ENCODE results near the gene KDSR. TPM values are rescaled to one million over a fixed set of nuclear protein-coding genes. Genes with fewer than 3 reads are reported as not detected.

Gene KDSR
- total and polyA plus RNA-seq, 2 donors (not counting 1 experiment from before 2014, with no cell fraction given): 43.3 to 54.1 TPM

GRCh38 chr18:63284827-63285733 is 81.9 kb downstream of the KDSR start:
- no peak for DNase-seq (ENCODE audit: low read depth in 2 of 2)
- no peak overlapping the region for H3K4me2 ChIP-seq (ENCODE audit: extremely low read depth, insufficient read depth, low read length)

DNA sequence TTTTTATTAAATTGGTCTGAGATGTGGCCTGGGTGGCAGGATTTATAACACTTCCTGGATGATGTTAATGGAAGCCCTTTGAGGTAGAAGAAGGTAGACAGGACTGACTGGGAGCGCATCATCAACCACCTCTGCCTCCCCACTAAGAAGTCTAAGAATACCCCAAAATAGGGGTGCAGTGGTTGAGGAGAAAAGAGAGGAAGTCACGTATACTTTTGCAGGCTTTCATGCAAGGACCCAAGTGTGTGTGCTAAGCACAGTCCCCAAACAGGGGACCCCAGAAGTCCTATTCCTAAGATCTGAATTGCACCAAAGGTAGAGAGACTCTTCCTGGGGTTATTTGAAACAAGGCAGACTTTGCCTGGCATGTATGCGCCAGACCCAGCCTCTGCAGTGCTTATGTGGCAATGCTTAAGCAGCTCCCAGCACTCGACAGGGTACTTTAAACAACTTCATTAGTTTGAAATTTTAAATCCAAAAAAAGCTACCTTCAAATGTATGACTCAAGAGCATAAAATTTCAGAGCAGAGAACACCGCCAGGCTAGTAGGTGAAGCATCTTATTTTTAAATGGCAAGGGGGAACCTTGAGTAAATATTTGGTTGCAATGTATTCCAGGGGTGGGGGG is 82.7 kb downstream of the KDSR start:
- no peaks in the 10 kb centered on the region for H3K27me3 ChIP-seq (ENCODE audit: control insufficient read depth, insufficient read depth, low read length)
- no peaks in the 10 kb centered on the region for H3K4me1 ChIP-seq (ENCODE audit: control insufficient read depth, extremely low read depth, insufficient read depth, low read length)
- H3K4me2 ChIP-seq (ENCODE audit: extremely low read depth, insufficient read depth, low read length): no peak overlapping the region
- DNase-seq (ENCODE audit: low read depth in 2 of 2): no peak
- no peaks in the 10 kb centered on the region for H3K36me3 ChIP-seq (ENCODE audit: control insufficient read depth, insufficient read depth, low read length)
- no peaks in the 10 kb centered on the region for H3K9me3 ChIP-seq (ENCODE audit: control insufficient read depth, insufficient read depth, low read depth, low read length)
- H3K27ac ChIP-seq (ENCODE audit: insufficient read depth, low read length): no peak overlapping the region
- H4K20me1 ChIP-seq (ENCODE audit: control insufficient read depth, extremely low read depth, insufficient read depth, low read length): no peaks in the 10 kb centered on the region
- no peak overlapping the region for H3K4me3 ChIP-seq (replicated peaks in 1 of 4; ENCODE audit: control extremely low read depth in 1 of 4, insufficient read depth in 1 of 4, low read depth in 3 of 4, low read length in 4 of 4)
- no peak overlapping the region for H3K9ac ChIP-seq (ENCODE audit: insufficient read depth, low read length)
- no peaks in the 10 kb centered on the region for H3K79me2 ChIP-seq (ENCODE audit: control insufficient read depth, insufficient read depth, low read length)
- no peak overlapping the region for H2AFZ ChIP-seq (ENCODE audit: low read length)
- no peak for TF ChIP-seq EZH2 (IDR thresholded peaks at IDR 0.05; ENCODE audit: low read length, missing control alignments)
- TF ChIP-seq, protein P1, sequence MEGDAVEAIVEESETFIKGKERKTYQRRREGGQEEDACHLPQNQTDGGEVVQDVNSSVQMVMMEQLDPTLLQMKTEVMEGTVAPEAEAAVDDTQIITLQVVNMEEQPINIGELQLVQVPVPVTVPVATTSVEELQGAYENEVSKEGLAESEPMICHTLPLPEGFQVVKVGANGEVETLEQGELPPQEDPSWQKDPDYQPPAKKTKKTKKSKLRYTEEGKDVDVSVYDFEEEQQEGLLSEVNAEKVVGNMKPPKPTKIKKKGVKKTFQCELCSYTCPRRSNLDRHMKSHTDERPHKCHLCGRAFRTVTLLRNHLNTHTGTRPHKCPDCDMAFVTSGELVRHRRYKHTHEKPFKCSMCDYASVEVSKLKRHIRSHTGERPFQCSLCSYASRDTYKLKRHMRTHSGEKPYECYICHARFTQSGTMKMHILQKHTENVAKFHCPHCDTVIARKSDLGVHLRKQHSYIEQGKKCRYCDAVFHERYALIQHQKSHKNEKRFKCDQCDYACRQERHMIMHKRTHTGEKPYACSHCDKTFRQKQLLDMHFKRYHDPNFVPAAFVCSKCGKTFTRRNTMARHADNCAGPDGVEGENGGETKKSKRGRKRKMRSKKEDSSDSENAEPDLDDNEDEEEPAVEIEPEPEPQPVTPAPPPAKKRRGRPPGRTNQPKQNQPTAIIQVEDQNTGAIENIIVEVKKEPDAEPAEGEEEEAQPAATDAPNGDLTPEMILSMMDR (conservative IDR thresholded peaks at IDR 0.05 in 1 of 2, IDR thresholded peaks at IDR 0.05 in 1 of 2; ENCODE audit: low read depth in 1 of 2, low read length in 2 of 2): no peak

More at GRCh38 chr18:63284827-63285733, 81.9 kb downstream of the KDSR start:
- Histone ChIP-seq H3K79me2 (ENCODE audit: control insufficient read depth, insufficient read depth, low read length) (no peaks in the 10 kb centered on the region), H3K9ac (ENCODE audit: insufficient read depth, low read length) (no peak overlapping the region), H2AFZ (ENCODE audit: low read length) (no peak overlapping the region), H3K4me1 (ENCODE audit: control insufficient read depth, extremely low read depth, insufficient read depth, low read length) (no peaks in the 10 kb centered on the region), H3K36me3 (ENCODE audit: control insufficient read depth, insufficient read depth, low read length) (no peaks in the 10 kb centered on the region), H3K9me3 (ENCODE audit: control insufficient read depth, insufficient read depth, low read depth, low read length) (no peaks in the 10 kb centered on the region), H3K27me3 (ENCODE audit: control insufficient read depth, insufficient read depth, low read length) (no peaks in the 10 kb centered on the region), H3K27ac (ENCODE audit: insufficient read depth, low read length) (no peak overlapping the region), H4K20me1 (ENCODE audit: control insufficient read depth, extremely low read depth, insufficient read depth, low read length) (no peaks in the 10 kb centered on the region), H3K4me3 (replicated peaks in 1 of 4; ENCODE audit: control extremely low read depth in 1 of 4, insufficient read depth in 1 of 4, low read depth in 3 of 4, low read length in 4 of 4) (no peak overlapping the region)
- no peak for TF ChIP-seq EZH2 (IDR thresholded peaks at IDR 0.05; ENCODE audit: low read length, missing control alignments)
- TF ChIP-seq, protein P1 (conservative IDR thresholded peaks at IDR 0.05 in 1 of 2, IDR thresholded peaks at IDR 0.05 in 1 of 2; ENCODE audit: low read depth in 1 of 2, low read length in 2 of 2): no peak

DNA sequence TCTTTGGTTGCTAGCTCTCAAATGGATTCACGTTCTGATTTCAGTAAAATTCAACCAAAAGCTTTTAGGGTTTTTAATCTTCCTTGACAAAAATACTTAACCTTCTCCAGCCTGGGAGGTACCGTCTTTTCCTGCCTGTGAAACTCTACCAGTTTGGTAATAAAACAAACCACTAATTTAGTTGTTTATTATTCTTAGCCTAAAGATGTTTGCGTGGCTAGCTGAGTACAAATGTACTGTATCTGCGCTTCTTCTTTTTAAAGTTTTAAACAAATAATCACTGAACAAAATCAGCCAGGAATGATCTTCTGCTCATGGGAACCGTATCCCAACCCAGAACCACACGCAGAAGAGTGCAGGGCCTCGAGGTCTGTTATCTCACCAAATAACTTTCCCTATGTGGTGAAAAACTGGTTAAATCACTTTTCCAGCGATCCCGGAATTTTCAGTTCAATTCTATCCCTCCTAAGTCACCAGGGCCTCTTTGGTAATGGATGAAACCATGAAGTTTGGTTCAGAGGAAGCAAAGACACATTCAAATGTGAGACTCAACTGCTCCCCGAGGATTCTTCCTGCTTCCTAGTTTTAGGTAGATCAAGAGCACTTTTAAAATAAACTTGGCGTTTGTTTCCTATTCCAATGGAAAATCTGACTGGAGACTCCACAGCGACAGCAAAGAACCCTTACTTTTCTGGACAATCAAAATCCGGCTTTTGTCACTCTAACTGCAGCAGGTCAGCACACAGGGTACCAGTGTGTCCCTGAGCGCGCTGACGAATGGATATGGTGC is 83.5 kb downstream of the KDSR start:
- H4K20me1 ChIP-seq (ENCODE audit: control insufficient read depth, extremely low read depth, insufficient read depth, low read length): no peaks in the 10 kb centered on the region
- H3K4me1 ChIP-seq (ENCODE audit: control insufficient read depth, extremely low read depth, insufficient read depth, low read length): no peaks in the 10 kb centered on the region
- no peak for DNase-seq (ENCODE audit: low read depth in 2 of 2)
- no peaks in the 10 kb centered on the region for H3K27me3 ChIP-seq (ENCODE audit: control insufficient read depth, insufficient read depth, low read length)
- no peak overlapping the region for H3K9ac ChIP-seq (ENCODE audit: insufficient read depth, low read length)
- no peaks in the 10 kb centered on the region for H3K36me3 ChIP-seq (ENCODE audit: control insufficient read depth, insufficient read depth, low read length)
- TF ChIP-seq, protein P1 (conservative IDR thresholded peaks at IDR 0.05 in 1 of 2, IDR thresholded peaks at IDR 0.05 in 1 of 2; ENCODE audit: low read depth in 1 of 2, low read length in 2 of 2): no peak
- no peak for TF ChIP-seq EZH2 (IDR thresholded peaks at IDR 0.05; ENCODE audit: low read length, missing control alignments)
- no peak overlapping the region for H3K27ac ChIP-seq (ENCODE audit: insufficient read depth, low read length)
- no peak overlapping the region for H3K4me3 ChIP-seq (replicated peaks in 1 of 4; ENCODE audit: control extremely low read depth in 1 of 4, insufficient read depth in 1 of 4, low read depth in 3 of 4, low read length in 4 of 4)
- H3K9me3 ChIP-seq (ENCODE audit: control insufficient read depth, insufficient read depth, low read depth, low read length): no peaks in the 10 kb centered on the region
- no peaks in the 10 kb centered on the region for H3K79me2 ChIP-seq (ENCODE audit: control insufficient read depth, insufficient read depth, low read length)
- H2AFZ ChIP-seq (ENCODE audit: low read length): no peak overlapping the region
- no peak overlapping the region for H3K4me2 ChIP-seq (ENCODE audit: extremely low read depth, insufficient read depth, low read length)

All from fibroblast of lung (primary cell).